Stimulated activated CD4-positive, alpha-beta T cell treated with anti-CD3 and anti-CD28 coated beads, Interleukin-1b, Interleukin-23, amount 100 ng/mL, for 48 hours (primary cell): ENCODE measurements around the gene USP11.
A peak's percentile ranks its signal among the peaks of the same experiment; 100 is the strongest.
"Not testable (repeated sequence)": the region's sequence is repeated elsewhere in the genome, so short reads cannot be mapped to it uniquely, and the experiment has no call there.

Source experiments
- DNase-seq: peaks from one replicate; pipeline ENCODE4 v3.0.0-alpha.2; 2020

USP11 gene

GRCh38 chrX:47250017-47250347, 17.2 kb downstream of the USP11 start:
- no peak for DNase-seq

- not testable (repeated sequence) for DNase-seq
Observed at GRCh38 chrX:47257620-47258019, 24.8 kb downstream of the USP11 start.

- peak; percentile 16 for DNase-seq
Observed at GRCh38 chrX:47264483-47265173, 31.8 kb downstream of the USP11 start.

GRCh38 chrX:47266643-47267042, 33.8 kb downstream of the USP11 start:
- no peak for DNase-seq

GRCh38 chrX:47272013-47272408, 39.2 kb downstream of the USP11 start:
- no peak for DNase-seq

- DNase-seq = no peak
Observed at GRCh38 chrX:47273011-47273730, 40.4 kb downstream of the USP11 start.

- no peak for DNase-seq
Observed at GRCh38 chrX:47278691-47279090, 45.9 kb downstream of the USP11 start.

- no peak for DNase-seq
Observed at GRCh38 chrX:47283015-47283771, 50.4 kb downstream of the USP11 start.

GRCh38 chrX:47284616-47285015, 51.8 kb downstream of the USP11 start:
- not testable (repeated sequence) for DNase-seq

GRCh38 chrX:47285836-47286320, 53.1 kb downstream of the USP11 start:
- DNase-seq = no peak

GRCh38 chrX:47293106-47293505, 60.3 kb downstream of the USP11 start:
- no peak for DNase-seq

GRCh38 chrX:47296766-47297365, 64.1 kb downstream of the USP11 start:
- DNase-seq = no peak

- DNase-seq = no peak
Observed at GRCh38 chrX:47297874-47298273, 65.1 kb downstream of the USP11 start.
